HG03097 (cell line): ENCODE results near the gene TOMM20.

ENCODE experiments used
- ATAC-seq: cut with Tn5 transposase; IDR thresholded peaks from one replicate; pipeline ENCODE4 v1.9.1; 2021; ENCODE audit not compliant: unreplicated experiment, low FRiP score

Gene TOMM20

GRCh38 chr1:235136111-235136510 lies 7.5 kb upstream of the TOMM20 start:
- ATAC-seq = no peak

DNA sequence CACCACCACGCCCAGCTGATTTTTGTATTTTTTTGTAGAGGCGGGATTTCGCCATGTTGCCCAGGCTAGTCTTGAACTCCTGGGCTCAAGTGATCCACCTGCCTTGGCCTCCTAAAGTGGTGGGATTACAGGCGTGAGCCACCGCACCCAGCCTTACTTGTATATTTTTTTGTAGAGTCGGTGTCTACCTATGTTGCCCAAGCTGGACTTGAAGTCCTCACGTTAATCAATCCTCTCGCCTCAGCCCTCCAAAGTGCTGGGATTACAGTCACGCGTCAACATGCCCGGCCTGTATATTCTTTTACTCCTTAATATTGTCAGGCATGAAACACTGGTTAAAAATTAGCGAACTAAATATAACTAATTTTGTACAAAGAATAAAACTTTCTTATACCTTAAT lies 5.5 kb upstream of the TOMM20 start:
- no peak for ATAC-seq

DNA sequence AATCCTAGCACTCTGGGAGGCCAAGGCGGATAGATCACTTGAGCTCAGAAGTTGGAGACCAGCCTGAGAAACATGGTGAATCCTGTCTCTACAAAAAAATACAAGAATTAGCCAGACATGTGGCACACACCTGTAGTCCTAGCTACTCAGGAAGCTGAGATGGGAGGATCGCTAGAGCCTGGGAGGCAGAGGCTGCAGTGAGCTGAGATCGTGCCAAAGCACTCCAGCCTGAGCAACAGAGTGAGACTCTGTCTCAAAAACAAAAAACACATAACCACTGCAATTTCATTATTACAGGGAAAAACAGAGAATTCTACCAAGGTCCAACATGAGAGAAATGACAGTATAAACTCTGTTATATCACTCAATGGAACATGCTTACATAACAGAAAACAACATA lies 4.4 kb upstream of the TOMM20 start:
- ATAC-seq = no peak

DNA sequence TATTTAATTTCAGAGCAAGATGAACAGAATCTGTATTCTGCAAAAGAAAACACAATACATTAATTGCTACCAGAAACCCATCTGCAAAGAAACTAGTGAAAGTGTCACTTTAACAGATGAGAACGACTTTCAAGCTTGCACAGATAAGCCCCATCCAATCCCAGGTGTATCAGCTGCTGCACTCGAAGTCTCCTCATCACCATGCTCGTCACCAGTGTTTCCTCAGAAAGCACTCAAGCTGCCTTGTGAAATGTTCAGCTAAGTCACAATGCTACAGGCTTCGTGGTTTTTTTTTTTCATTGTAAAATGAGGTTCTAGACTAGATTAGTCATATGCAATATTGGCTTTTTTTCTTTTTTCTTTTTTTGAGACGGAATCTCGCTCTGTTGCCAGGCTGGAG lies 3.3 kb upstream of the TOMM20 start:
- no peak for ATAC-seq

DNA sequence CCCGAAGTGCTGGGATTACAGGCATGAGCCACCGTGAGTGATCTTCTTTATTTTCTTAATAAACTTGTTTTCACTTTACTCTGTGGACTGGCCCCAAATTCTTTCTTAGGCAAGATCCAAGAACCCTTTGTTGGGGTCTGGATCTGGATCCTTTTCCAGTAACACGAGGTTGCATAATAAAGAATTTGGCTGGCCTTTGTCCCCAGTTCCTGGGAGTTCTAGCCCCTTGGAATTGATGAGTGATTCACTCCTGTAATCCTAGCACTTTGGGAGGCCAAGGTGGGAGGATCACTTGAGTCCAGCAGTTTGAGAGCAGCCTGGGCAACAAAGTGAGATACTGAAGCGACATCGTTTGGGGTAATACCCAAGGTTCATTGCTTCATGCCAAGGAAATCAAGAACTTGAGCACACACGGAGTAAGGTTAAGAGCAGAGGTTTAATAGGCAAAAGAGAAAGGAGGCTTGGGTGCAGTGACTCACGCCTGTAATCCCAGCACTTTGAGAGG lies 2.2 kb upstream of the TOMM20 start:
- no peak for ATAC-seq

GRCh38 chr1:235129774-235130570 lies 1.3 kb upstream of the TOMM20 start:
- ATAC-seq = no peak

DNA sequence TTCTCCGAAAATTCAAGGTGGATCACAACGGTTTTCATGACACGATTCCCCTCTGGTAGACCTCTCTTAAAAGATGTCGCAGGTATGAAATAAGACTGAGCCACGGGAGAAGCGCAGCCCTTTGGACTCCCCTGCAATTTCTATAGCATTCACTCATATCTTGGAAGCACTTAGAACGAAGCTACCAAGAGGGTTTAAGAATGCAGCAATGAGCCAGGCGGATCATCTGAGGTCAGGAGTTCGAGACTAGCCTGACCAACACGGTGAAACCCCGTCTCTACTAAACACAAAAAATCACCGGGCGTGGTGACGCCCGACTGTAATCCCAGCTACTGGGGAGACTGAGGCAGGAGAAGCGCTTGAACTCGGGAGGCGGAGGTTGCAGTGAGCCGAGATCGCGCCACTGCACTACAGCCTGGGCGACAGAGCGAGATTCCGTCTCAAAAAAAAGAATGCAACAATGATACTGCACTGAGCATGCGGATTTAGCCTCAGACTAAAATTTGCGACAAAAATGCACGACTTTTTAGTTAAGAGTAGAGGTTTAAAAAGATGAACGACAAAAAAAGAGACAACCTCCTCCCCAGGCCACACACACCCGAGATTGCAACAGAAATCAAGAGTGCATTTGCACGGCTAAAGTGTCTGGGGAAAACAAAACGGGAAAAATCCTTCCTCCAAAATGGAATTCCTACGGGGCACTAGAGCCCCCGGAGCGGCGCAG lies 743 bp downstream of the TOMM20 start:
- no peak for ATAC-seq

DNA sequence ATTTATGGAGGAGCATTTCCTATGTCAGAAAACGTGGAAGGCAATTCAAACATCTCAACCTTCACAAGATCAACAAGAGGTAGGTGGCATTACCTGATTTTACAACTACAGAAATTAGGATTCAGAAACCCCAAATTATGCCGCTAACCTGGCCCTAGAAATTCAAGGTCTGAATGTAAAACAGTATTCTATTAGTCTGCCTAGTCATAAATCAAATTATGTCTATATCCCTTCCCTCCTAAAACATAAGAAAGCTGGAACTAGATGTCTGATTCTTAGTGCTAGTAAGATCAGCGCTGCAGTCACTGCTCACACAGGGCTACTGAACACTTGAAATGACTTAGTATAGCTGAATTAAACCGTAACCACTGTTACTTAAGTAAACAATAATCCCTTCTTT lies 1.4 kb downstream of the TOMM20 start:
- no peak for ATAC-seq

- no peak for ATAC-seq
Measured at GRCh38 chr1:235124665-235125064, 4.0 kb downstream of the TOMM20 start.

DNA sequence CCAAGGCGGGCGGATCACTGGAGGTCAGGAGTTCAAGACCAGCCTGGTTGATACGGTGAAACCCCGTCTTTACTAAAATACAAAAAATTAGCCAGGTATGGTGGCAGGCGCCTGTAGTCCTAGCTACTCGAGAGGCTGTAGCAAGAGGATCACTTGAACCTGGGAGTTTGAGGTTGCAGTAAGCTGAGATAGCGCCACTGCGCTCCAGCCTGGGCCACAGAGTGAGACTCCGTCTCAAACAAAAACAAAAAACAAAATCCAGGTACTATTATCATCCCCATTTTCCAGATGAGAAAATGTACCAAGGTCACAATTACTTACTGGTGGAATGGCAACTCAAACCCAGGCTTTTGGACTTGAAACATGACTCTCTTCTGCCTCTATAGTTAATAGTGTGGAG lies 4.5 kb downstream of the TOMM20 start:
- ATAC-seq = no peak

GRCh38 chr1:235122348-235122747 lies 6.3 kb downstream of the TOMM20 start:
- no peak for ATAC-seq

DNA sequence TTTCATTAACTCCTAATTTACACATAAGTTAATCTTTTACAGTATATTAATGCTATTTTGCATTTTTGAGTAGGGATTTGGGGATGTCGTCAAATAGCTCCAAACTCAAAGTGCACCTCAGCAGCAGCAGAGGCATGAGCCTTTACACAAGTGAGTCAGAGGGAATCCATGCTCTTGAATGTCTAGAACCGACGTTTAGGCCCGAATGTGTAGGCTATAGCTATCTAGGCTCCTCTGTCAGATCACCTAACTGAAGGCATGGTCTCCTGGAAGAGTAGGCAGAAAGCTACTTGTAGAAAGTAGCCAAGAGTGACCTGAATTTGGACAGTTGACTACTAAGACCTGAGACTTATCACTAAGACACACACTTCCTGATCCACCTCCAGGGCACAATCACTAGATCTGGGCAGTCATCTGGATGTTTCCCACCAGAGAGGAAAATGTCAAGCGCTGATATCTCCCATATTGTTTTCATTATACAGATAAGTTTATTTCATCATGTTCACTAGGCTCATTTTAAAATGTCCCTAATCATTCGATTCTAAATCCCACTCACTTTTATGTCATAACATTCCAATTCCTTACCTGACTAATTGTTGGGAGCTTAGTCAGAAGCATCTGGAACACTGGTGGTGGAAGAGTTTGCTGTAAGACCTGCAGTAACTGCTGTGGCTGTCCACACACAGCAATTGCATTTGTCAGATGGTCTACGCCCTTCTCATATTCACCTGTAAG lies 15.3 kb downstream of the TOMM20 start:
- no peak for ATAC-seq

DNA sequence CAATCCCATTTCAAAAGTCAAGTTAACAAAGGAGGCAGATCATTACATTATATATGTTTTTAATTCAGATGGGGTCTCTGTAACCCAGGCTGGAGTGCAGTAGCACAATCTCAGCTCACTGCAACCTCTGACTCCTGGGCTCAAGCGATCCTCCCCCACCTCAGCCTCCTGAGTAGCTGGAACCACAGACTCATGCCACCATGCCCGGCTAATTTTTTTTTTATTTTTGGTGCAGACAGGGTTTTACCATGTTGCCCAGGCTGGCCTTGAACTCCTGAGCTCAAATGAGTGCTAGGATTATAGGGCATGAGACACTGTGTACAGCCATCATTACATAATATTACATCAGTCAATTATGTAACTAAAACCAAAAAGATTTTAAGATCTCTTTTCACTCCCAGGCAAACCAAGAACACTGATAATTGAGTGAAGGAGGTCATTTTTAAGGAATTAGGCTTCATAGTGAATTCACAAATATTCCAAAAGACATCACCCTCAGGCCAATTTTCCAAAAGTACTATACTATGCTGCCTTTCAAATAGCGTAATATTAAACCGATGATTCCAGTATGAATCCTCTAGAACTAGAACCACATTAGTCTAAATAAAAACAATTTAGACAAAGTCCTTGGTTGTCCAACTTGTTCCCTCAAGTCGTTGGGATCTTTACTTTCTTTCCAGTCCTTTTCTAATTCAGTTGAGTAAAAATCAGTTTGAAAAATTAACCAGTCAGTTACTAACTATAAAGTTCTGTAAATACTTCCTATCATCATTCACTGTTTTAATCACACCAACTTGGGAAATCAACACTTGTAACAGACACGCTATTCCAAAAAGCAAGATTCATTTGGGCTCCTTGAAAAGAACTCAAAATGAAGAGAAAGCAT lies 16.1 kb downstream of the TOMM20 start:
- no peak for ATAC-seq

DNA sequence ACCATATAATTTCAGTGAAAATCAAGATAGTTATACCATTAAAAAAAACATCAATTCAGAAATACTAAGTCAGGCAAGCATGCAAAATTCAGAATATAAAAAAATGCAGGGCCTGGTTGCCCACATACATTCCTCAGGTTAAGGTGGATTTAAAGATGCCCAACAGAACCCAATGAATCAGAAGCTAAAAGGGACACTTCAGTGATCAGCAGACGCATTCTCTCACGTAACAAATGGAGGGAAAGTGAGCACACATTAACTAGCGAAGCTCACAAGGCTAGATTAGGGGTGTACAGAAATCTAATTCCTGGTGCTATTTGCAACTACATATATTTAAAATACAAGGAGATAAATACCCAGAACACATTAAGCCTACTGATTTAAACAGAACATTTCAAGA lies 17.5 kb downstream of the TOMM20 start:
- ATAC-seq = no peak

DNA sequence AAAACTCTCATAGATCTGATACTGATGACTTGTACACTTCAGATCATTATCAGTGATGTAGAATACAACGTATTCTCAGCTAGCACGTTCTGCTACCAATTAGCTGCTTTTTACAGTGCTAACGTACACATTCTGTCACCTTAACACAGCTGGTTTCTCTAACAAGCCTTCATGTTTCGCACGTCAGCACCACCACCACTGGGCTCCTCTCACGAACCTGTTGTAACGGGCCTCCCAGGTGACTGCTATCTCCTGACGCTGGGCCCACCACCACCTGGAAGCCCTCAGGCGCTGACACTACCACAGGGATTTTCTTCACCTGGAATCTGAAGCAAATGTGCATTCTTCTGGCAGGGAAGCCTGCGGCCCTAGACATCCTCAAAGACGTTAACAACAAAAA lies 19.8 kb downstream of the TOMM20 start:
- ATAC-seq = no peak

- ATAC-seq = no peak
Measured at GRCh38 chr1:235108185-235108593, 20.4 kb downstream of the TOMM20 start.

DNA sequence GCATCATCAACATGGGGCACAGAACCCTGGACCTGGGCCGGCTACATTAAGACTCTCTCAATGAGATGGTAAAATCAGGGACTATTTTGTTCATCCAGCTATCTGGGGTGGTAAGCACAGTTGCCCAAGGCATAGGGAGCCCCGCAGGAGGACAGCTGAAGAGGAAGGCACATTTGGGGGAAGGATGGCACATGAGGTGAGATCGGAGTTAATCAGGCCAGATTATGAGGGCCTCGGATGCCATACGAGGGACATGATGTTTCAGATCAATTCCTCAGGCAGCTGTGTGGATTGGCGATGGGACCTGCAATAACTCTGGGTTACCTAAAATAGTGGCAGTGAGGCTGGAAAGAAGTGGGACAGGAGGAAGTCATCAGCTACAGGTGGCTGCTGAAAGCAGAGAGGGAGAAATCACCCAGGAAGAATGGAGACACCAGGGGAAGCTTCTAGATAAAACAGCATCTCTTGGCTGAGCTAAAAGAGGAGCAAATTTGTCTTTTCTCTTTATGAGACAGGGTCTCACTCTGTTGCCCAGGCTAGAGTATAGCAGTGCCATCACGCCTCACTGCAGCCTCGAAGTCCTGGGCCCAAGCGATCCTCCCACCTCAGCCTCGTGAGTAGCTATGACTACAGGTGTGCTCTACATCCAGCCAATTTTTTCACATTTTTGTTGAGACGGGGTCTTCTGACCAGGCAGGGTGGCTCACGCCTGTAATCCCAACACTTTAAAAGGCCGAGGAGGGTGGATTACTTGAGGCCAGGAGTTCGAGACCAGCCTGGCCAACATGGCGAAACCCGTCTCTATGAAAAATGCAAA lies 21.1 kb downstream of the TOMM20 start:
- ATAC-seq = no peak

DNA sequence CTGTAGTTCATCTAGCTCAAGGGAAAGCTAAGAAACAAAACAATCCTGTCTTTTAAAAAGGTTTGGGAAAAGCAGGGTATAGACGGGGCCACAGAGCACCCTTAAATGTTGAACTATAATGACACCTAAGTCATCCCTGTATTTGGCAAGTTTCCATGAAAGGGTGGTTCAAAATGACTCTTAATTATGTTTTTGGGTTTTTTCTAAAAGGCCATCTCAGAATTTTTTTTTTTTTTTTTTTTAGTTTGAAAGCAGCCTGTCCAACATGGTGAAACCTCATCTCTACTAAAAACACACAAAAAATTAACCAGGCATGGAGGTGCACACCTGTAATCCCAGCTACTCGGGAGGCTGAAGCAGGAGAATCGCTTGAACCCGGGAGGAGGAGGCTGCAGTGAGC lies 22.2 kb downstream of the TOMM20 start:
- ATAC-seq = no peak
